Measurements from ENCODE around the gene CRTC1.

CRTC1 gene

DNA sequence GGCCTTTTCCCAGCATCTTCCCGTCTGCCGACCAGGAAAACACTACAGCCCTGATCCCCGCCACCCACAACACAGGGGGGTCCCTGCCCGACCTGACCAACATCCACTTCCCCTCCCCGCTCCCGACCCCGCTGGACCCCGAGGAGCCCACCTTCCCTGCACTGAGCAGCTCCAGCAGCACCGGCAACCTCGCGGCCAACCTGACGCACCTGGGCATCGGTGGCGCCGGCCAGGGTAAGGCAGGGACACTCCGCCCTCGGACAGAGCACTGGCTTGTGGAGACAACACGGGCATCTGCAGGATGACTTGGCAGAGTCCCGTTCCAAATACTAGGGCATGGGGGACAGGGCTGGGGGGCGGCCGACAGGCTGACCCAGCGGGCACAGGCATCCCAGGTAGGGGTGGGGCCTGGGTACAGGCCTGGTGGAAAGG, 76.5 kb downstream of the CRTC1 start:
- TF ChIP-seq, protein P1, sequence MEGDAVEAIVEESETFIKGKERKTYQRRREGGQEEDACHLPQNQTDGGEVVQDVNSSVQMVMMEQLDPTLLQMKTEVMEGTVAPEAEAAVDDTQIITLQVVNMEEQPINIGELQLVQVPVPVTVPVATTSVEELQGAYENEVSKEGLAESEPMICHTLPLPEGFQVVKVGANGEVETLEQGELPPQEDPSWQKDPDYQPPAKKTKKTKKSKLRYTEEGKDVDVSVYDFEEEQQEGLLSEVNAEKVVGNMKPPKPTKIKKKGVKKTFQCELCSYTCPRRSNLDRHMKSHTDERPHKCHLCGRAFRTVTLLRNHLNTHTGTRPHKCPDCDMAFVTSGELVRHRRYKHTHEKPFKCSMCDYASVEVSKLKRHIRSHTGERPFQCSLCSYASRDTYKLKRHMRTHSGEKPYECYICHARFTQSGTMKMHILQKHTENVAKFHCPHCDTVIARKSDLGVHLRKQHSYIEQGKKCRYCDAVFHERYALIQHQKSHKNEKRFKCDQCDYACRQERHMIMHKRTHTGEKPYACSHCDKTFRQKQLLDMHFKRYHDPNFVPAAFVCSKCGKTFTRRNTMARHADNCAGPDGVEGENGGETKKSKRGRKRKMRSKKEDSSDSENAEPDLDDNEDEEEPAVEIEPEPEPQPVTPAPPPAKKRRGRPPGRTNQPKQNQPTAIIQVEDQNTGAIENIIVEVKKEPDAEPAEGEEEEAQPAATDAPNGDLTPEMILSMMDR (IDR thresholded peaks at IDR 0.05; ENCODE audit: borderline replicate concordance, insufficient read depth, low read depth, low read length), result no peak
- H3K4me3 ChIP-seq (ENCODE audit: low read depth, low read length), result no peak overlapping the region

DNA sequence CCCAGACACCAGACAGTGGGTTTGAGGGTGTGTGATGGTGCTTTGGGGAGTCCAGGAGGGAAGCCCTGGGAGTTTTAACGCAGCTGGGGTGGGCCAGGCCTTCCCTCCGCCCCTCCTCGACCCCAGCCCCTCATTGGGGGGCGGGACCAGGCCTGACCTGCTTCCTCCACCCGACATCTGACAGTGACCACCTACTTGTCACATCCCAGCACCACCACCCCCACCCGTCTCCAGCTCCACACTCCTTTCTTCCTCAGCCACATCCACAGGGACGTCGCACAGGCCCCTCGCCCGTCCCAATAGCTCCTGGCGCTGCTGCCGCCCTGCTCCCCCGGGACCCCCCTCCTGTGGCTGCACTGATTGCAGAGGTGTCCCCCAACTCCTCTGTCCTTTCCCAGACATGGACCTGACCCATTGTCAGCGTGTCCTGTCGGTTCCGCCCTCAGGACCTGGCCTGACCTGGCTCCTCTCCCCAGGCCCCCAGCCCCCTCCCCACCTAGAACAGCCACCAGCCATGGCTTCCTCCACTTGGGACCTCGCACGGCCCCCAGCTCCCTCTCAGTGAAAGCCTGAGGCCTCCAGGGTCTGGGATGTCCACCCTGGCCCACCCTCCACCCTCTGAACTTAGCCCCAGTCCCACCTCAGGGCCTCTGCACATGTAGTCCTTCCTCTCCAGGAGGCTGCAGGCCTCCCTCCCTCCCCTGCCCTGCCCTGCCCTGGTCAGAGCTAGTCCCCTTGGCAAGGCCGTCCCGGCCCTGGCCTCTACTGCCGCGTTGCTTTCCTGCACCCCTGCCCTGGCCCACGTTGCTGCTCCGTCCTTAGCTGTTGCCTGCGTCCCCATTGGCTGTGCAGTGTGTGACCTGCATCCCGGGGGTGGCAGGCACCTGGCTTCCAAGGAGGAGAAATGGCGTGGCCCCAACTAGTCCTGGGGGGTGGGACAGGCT, 77.2 kb downstream of the CRTC1 start:
- TF ChIP-seq, protein P1 (IDR thresholded peaks at IDR 0.05; ENCODE audit: borderline replicate concordance, insufficient read depth, low read depth, low read length), result no peak
- H3K4me3 ChIP-seq (ENCODE audit: low read depth, low read length), result no peak overlapping the region

DNA sequence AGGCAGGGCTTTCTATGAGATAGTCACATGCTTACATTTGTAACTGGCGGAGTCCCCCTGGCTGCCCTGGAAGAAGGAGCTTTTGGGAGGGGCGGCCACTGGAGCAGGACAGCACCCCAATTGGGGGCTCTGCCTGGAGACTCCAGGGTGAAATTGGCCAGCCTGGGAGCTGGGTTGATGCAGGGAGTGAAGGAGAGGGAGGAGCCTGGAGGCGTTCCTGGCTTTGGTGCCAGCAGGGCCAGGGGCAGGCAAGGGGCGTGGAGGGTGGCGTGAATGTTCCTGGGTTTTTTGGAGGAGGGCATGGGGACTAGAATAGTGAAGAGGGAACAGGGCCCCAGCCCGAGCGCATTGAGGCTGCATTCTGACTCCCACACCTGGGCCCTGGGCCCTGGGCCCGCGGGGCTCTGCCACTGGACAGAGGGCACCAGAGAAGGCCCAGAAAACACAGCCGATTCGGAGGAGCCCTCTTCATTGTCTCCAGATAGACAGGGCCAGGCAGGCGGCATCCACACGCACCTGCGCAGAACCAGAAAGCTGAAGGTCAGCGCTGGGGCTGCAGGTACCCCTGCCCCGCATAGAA, 78.1 kb downstream of the CRTC1 start:
- TF ChIP-seq, protein P1 (IDR thresholded peaks at IDR 0.05; ENCODE audit: borderline replicate concordance, insufficient read depth, low read depth, low read length), result no peak
- H3K4me3 ChIP-seq (ENCODE audit: low read depth, low read length), result no peak overlapping the region

DNA sequence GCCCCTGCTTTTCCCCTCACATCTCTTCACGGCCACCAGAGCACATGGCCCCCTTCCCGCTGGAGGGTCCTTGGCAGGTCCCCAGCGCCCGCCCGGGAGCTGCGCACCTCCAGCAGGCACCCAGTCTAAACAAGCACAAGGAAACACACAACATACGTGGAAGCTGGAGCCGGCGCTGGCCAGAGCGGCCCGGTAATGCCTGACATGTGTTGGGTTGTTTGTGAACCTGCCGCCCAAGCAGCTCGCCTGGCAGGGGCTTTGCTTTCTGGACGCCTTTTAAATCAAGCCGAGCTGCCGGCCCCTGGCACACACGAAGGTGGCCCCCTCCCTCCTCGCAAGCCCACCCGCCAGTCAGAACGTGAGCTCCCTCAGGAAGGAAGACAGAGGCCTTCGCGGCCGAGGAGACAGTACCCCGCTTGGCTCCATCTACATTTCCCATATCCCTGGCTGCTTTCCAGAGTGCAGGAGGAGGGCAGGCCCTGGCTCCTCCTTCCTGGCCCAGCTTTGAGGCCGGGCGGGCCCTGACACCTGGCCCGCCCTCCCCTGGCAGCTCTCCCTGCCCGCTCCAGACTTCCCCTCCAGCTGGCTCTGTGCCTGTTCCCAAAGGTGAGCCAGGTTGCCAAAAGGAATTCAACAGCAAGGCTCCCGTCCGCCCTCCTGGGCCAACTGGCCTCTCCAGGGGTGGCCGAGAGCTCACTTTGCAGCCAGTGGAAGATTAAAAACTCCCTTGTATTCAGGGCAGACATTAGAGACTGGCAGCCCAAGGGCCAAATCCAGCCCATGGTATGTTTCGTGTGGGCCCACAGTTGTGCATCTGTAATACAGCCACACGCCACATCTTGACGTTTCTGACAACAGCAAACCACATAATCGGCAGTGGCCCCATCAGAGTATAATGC, 78.9 kb downstream of the CRTC1 start:
- TF ChIP-seq, protein P1 (IDR thresholded peaks at IDR 0.05; ENCODE audit: borderline replicate concordance, insufficient read depth, low read depth, low read length), result no peak
- no peak overlapping the region for H3K4me3 ChIP-seq (ENCODE audit: low read depth, low read length)

DNA sequence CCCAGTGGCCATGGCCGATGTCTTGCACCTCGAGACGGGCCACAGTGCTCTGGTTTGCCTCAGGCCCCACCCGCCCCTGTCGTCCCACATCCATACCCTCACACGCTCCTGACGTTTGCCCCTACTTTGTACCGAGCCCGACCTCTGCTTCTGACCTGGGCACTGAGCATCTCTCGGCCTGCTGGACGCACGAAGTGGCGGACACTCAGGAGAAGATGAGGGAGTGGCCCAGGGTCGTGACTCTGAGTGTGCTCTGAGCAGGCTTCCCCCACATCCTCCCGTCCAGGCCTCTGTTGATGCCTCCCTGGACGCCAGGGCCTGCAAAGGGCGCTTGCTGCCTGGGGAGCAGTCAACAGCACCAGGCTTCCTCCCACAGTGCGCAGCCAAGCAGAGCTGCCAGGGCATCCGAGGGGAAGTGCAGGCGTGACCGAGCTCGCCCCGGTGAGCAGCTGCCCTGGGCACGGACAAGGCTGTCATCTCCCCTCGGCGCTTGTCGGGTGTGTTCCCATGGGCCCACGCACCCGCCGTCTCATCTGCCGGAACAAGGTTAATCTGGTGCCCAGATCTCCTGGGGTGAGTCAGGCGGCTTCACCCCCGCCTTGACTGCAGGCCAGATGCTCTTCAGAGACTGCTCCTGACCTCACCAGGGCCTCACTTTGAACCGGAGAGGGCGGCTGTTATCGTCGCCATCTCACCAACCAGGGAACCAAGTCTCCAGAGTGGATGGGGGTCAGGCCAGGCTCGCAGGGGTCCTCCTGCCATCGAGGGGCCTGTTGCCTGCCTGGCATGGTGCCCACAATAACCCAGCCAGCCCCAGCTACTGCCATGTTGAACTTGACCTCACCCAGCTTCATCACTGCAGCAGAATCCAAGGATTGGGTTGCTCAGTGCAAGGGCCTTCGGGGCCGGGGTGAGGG, 80.5 kb downstream of the CRTC1 start:
- TF ChIP-seq, protein P1 (IDR thresholded peaks at IDR 0.05; ENCODE audit: borderline replicate concordance, insufficient read depth, low read depth, low read length), result no peak
- H3K4me3 ChIP-seq (ENCODE audit: low read depth, low read length), result no peak overlapping the region

DNA sequence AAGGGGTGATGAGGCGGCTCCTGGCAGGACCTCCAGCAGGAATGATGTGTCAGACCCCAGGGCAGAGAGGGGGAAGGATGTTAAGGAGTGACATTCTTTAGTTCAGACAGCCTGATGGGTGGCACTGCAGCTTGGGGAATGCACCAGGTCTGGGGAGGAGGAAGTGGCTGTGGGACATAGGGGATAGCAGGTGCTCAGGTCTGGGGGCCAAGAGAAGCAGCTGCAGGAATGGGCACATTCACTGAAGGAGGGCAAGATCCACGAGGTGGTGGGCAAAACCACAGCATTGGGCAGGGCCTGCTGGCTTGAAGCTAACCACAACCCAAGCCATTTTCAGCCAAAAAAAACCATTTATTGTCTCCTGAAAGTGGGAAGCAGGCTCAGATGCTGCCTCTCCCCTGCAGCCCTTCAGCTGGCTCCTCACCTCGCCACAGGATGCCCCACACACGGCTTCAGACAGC, 81.1 kb downstream of the CRTC1 start:
- TF ChIP-seq, protein P1 (IDR thresholded peaks at IDR 0.05; ENCODE audit: borderline replicate concordance, insufficient read depth, low read depth, low read length), result no peak
- H3K4me3 ChIP-seq (ENCODE audit: low read depth, low read length), result no peak overlapping the region
